Endometrial microvascular endothelial cells (primary cell): ENCODE data around the gene CENPA. TPM values are rescaled to one million over a fixed set of nuclear protein-coding genes. Genes with fewer than 3 reads are reported as not detected.
"Not testable (repeated sequence)": the region's sequence is repeated elsewhere in the genome, so short reads cannot be mapped to it uniquely, and the experiment has no call there.

Source experiments
- in situ Hi-C: cut with HindIII; loops from 2 replicates; pipeline ENCODE4 v1.10.0; 2017; ENCODE audit warnings: low sequenced_read_pairs, low pct_unique_long_range_greater_than_20kb; ENCODE audit errors: inconsistent ontology term
- total RNA-seq: library from RNA; depleted of rRNA; stranded (reverse); fragments of >200 nt; gene quantifications from one replicate; pipeline ENCODE4 v1.2.3, GENCODE V29; 2015; ENCODE audit errors: inconsistent ontology term

Gene CENPA
- total RNA-seq, 1 donor from 2014 or later: 11.5 TPM

DNA sequence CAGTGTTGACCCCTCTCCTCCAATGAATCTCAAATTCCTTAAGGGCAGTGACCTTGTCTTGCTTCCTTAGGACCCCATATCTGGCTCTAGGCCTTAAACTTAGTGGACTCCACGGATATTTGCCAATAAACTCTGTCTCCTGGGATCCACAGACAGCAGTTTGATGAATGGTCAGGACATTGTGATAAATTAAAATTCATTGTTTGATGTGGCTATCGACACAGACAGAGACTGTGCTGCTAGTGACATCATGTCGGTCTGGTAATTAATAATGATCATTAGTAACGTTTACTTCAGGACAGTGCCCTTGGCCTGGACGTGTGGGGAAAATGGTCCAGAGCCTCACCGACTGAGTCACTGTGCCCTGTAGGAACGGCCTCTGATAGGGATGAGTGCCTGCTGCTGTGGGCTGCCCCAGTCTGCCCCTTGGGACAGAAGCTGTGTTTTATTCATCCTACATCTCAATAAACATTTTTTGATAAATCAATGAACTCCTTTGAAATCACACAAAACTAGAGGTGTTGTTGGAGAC is 27.0 kb upstream of the CENPA start:
- in situ Hi-C loops: no loop called here

DNA sequence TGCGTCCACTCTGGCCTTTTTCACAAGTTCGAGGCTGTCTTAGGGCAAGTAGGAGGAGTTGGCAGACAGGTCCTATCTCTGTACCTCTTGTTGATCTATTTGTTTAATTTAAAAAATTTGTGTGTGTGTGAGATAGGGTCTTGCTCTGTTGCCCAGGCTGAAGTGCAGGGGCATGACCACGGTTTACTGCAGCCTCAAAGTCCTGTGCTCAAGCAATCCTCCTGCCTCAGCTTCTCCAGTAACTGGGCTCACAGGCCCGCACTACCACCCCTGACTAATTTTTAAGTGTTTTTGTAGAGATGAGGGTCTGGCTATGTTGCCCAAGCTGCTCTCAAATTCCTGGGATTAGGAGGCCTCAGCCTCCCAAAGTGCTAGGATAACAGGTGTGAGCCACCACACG is 26.0 kb upstream of the CENPA start:
- in situ Hi-C loops: no loop called here

DNA sequence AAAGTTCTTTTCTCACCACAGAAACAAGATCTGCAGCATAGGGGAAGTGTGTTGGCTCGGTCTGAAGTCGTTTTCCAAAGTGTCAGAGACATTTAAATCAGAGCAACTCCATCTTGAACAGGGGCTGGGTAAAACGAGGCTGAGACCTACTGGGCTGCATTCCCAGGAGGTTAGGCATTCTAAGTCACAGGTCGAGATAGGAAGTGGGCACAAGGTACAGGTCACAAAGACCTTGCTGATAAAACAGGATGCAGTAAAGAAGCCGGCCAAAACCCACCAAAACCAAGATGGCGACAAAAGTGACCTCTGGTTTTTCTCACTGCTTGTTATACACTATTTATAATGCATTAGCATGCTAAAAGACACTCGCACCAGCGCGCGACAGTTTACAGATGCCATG is 24.9 kb upstream of the CENPA start:
- in situ Hi-C loops: not testable (repeated sequence)

DNA sequence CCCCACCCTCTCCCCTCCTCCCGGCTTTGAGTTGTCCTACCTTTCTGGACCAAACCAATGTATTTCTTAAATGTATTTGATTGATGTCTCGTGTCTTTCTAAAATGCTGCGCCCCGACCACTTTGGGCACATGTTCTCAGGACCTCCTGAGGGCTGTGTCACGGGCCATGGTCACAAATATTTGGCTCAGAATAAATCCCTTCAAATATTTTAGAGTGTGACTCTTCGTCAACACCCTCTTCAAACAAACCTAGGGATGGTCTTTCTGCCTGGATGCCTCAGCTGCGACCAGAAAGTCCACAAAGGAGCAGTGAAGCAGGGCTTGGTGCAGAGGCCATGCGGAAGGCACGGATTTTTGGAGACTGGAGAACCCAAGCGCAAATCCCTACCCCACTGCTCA is 22.8 kb upstream of the CENPA start:
- in situ Hi-C loops: no loop called here

DNA sequence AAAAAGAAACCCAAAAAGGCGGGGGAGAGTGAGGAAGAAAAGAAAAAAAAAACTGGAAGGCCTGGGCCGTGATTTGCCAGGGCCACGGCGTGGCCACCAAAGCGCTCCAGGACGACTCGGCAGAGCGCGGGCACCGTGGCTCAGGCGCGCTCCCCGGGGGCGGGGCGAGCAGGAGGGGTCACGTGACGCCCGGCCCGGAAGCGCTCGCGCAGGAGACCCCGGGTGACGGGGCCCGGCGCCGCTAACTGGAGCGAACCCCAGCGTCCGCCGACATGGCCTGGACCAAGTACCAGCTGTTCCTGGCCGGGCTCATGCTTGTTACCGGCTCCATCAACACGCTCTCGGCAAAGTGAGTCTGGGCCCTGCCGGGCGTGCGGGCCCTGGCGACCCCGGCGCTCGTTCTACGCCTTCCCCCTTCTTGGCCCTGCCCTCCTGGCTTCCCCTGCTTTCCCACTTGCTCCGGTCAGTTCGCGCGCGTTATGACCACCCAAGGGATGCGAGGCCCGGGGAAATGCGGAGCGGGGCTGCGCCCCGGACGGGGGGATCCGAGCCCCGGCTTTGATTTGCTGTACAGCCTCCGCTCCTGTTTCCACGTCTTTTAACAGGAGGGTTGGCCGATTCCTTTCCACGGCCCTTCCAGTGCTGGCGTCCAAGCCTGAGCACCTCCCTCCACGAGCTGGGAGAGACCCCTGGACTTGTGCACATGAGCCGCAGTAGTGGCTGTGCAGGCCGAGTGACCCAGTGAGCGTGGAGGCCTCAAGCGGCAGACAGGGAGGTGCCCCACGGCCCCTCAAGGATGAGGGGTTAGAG is 21.6 kb upstream of the CENPA start, which contains the start of gene SLC35F6:
SLC35F6 (plus strand) TSS at position 207 of the 810 bp plus-strand sequence; CDS start at position 273, 66 bp downstream.
- in situ Hi-C loops: no loop called here

DNA sequence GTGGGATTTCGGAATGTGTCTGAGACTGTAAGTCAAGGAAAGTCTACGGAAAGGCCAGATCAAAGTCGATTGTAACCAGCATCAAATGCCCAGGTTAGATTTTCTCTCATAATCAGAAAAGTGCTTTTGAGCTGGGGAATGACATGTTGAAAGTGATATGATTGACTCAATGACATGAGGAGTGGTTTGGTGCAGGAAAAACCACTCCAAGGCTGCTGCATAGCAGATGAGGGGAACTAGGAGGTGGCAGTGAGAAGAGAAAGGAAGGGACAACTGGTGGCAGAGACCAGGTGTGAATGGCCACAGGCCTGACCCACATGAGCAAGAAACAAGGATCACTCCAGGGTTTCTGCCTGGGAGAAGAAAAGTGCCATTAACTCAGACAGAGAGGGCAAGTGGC is 20.9 kb upstream of the CENPA start:
- in situ Hi-C loops: no loop called here

DNA sequence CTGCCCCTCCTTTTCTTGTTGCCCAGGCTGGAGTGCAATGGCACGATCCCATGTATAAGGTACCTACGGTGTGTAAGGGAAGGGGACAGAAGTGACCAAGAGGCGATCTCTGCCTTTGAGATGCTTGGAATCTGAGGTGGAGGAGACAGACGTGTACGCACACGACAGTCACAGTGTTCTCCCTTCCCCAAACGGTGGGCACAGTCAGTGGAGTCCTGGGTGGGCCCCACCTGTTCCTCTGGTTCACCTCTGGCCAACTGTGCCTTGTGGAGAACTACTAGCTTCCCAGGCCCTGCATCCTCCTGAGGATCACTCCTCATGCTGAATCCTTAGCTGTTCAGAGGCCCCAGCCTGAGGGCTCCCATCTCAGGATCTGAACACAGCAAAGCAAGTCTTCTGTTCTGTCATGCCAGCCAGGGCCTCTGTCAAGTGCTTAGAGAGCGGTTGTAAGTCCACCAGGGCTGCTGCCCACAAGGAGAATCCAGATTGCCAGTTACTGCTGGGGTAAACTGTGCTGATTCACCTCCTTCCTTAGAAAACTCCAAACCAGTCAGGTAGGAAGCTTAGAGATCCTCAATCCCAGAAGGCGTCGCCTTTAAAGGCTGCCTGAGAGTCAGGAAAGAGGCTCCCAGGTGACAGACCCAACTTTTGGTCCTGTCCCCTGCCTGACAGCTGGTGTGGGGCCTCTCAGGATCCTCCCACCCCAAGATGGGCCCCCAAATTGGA is 20.2 kb upstream of the CENPA start:
- in situ Hi-C loops: no loop called here

DNA sequence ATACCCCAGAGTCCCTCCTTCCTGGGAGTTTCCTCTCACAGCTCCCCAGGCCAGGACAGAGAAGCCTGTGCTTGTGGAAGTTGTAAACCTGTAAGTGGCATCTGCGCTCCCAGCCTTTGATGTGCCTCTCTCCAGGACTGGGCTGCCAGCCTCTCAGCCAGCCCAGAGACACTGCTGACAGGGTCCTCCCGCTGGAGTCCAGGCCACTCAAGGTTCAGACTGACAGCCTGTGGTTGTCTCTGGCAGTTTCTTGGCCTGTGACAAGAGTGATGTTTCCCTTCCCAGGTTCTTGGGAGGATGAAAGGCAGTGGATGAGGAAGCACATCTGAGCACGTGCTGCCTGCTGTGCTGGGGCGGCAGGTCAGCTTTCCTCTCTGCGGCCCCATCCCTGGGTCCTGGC is 18.7 kb upstream of the CENPA start:
- in situ Hi-C loops: no loop called here

DNA sequence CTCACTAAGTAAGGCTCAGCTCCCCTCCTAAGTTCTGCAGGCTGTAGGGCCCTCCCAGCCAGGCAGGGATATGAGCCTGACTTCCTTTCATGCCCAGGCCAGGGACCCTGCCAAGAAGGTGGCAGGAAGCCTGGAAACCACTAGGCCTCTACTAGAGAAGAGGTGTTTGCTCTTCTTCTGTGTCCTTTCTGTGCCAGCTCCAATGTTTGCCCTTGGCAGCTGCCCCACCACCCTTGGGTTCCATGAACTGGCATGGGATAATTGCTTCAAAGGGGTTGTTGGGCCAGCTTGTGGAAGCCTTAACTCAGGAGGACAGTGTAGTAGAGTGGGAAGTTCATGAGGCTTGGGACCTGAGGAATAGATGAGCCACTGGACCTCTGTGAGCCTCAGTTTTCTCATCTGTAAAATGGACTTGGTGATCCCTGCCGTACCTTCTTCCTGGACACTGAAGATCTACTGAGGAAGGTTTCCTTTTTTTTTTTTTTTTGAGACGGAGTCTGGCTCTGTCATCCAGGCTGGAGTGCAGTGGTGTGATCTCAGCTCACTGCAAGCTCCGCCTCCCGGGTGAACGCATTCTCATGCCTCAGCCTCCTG is 17.9 kb upstream of the CENPA start:
- in situ Hi-C loops: no loop called here

DNA sequence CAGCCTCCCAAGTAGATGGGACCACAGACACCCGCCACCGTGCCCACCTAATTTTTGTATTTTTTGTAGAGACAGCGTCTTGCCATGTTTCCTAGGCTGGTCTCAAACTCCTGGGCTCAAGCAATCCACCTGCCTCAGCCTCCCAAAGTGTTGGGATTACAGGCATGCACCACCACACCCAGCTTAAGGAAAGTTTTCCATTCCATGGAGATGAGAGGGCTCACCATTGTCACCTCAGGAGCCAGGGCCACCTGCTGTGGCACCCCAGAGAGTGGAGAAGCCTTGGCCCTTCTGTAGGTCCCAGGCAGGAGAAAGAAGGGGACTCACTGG is 17.1 kb upstream of the CENPA start:
- in situ Hi-C loops: no loop called here

DNA sequence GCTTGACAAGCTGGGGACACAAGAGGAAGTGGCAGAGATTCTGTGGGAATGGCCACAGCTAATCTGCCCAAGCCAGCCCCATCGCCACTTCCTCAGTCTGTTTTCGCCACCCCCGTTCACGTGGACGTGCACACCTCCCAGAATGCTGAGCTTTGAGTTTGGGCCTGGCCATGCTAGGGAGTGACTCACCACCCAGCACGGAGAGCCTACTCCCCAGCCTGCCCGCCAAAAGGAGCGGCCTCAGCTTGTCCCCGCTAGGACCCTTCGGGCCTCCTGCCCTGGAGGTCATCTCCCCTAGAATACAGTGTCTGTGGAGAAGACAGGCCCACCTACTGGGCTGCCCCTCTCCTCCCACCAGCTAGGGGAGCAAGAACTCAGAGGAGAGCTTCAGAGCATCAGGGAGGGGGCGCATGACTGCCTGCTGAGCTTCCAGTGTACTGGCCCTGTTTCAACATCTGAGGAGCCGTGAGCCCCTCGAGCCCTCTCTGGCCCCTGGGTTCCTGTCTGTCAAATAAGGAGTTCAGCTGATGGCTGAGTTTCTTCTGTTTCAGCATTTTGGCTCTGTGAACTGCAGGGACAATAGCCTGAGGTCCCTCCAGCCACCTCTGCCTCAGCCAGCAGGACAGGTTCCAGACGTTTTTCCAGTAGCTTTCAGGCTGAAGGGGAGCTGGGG is 16.6 kb upstream of the CENPA start:
- in situ Hi-C loops: no loop called here

DNA sequence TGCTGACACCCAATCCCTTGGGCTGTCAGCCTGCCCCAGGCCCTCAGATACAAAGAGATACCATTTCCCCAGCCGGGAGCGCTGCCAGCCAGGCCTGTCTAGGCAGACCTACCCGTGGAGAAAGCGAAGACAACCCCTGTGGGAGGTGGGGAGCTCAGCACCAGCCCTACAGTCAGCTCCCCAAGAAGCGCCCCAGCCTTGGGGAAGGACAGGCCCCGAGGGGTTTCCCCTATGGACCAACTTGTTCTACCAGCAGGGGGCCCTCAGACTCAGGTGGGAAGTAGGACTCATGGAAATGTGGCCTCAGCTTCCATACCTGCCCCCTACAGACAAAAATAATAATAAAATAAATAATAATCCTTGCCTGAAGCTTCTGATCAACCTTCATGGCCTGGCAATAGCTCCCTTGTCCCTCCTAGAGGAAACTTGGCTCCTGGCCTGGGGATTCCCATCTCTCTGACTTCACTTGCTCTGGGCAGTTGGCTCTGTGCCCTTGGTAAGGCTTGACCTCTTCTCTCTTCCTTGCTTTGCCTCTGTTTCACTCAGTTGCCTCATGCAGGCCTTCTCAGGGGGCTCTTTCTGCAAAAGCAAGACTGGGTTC is 14.8 kb upstream of the CENPA start:
- in situ Hi-C loops: no loop called here

DNA sequence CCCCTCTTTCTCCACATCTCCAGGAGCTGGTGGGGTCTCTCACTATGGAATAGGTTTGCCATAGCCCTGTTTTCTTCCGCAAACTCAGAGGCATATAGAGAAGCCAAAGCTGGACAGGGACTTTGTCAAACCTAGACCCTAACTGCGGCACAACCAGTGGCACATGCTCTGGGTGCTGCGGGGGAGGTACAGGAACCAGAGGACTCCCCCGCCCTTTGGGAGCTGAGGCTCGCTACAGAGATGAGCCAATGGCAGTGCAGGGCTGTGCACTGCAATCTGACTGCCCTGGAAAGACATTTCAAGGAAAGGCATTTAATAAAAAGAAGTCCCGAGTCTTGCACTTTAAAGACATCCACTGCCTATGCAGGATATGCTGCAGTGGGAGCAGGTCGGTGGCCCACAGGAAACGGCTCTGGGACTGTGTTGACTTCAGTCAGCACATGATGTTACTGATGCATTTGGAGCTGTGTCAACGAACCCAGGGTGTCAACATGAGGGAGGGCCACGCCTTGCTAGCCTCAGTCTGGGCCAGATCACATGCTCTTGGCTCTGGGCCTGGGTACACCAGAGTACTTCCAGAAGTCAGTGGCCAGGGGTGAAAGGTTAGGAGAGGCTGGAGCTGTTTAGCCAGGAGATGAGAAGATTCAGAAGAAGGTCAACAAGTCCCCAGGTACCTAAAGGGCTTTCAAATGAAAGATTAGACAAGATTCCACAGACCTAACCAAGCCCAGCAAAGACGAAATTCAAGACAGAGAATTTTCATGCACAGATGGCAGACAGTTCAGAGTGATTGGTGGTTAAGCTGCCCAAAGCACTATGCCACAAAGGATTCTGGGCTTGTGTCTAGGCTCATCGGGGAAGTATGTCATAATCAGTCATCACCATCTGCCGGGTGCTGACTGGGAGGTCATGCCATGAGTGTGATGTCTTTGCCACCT is 13.5 kb upstream of the CENPA start:
- in situ Hi-C loops: no loop called here

DNA sequence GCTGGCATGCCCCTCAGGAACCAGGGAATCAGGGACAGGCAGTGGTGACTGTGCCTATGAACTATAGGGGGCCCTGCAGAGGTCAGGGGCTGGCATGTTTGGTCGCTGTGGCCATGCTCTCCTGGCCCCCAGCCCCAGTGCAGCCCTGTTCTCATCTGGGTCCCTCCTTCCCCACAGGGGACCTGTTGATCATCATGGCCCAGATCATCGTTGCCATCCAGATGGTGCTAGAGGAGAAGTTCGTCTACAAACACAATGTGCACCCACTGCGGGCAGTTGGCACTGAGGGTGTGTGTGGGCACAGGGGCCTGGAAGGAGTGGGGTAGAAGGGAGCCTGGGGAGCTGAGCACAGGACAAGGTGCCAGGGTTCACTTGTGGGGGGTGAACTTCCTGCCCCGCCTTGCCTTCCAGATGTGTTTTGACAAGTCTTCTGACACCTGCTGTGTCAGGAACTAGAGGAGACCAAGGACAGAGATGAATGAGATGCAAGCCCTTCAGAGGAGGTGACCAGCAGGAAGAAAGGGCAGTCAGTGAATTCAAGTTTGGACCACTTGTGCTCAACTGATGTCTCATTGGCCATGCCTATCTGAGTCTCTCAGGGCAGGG is 9.6 kb upstream of the CENPA start:
- in situ Hi-C loops: no loop called here

DNA sequence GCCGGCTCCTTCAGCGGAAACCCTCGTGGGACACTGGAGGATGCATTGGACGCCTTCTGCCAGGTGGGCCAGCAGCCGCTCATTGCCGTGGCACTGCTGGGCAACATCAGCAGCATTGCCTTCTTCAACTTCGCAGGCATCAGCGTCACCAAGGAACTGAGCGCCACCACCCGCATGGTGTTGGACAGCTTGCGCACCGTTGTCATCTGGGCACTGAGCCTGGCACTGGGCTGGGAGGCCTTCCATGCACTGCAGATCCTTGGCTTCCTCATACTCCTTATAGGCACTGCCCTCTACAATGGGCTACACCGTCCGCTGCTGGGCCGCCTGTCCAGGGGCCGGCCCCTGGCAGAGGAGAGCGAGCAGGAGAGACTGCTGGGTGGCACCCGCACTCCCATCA is 7.8 kb upstream of the CENPA start:
- in situ Hi-C loops: no loop called here

DNA sequence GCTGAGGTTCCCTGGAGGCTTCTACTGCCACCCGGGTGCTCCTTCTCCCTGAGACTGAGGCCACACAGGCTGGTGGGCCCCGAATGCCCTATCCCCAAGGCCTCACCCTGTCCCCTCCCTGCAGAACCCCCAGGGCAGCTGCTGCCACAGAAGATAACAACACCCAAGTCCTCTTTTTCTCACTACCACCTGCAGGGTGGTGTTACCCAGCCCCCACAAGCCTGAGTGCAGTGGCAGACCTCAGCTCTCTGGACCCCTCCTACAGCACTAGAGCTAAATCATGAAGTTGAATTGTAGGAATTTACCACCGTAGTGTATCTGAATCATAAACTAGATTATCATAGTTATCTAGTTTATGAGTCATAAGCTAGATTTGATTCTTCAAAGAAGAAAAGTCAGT is 7.3 kb upstream of the CENPA start:
- in situ Hi-C loops: no loop called here

DNA sequence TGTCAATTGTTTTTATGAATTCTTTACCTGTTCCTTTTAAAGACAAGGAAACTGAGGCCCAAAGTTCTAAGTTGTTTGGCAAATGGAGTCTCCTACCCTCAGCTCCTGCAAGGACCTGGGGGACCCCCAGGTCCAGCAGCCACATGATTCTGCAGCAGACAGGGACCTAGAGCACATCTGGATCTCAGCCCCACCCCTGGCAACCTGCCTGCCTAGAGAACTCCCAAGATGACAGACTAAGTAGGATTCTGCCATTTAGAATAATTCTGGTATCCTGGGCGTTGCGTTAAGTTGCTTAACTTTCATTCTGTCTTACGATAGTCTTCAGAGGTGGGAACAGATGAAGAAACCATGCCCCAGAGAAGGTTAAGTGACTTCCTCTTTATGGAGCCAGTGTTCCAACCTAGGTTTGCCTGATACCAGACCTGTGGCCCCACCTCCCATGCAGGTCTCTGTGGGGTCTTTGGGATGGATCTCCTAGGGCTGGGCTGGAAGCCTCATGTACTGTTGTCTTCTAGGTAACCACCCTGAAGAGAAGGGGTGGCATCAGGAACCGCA is 5.6 kb upstream of the CENPA start:
- in situ Hi-C loops: no loop called here
